Measurements from ENCODE around the gene SYNGAP1.

Gene SYNGAP1

GRCh38 chr6:33434961-33435360, 15.1 kb downstream of the SYNGAP1 start:
- in situ Hi-C loops (cut with HindIII; ENCODE audit: low sequenced_read_pairs): no loop called here

- in situ Hi-C loops (cut with HindIII; ENCODE audit: low sequenced_read_pairs): no loop called here
These were observed 17.8 kb downstream of the SYNGAP1 start for GRCh38 chr6:33437666-33438065.

- in situ Hi-C loops (cut with HindIII; ENCODE audit: low sequenced_read_pairs): no loop called here
These were observed 19.2 kb downstream of the SYNGAP1 start for GRCh38 chr6:33438978-33439594.

GRCh38 chr6:33439956-33440648, 20.2 kb downstream of the SYNGAP1 start:
- in situ Hi-C loops (cut with HindIII; ENCODE audit: low sequenced_read_pairs): no loop called here

- in situ Hi-C loops (cut with HindIII; ENCODE audit: low sequenced_read_pairs): no loop called here
These were observed 20.9 kb downstream of the SYNGAP1 start for GRCh38 chr6:33440649-33441309.

GRCh38 chr6:33441457-33441856, 21.6 kb downstream of the SYNGAP1 start:
- in situ Hi-C loops (cut with HindIII; ENCODE audit: low sequenced_read_pairs): no loop called here

GRCh38 chr6:33442283-33442682, 22.4 kb downstream of the SYNGAP1 start:
- in situ Hi-C loops (cut with HindIII; ENCODE audit: low sequenced_read_pairs): no loop called here

- in situ Hi-C loops (cut with HindIII; ENCODE audit: low sequenced_read_pairs): no loop called here
These were observed 23.2 kb downstream of the SYNGAP1 start for GRCh38 chr6:33443025-33443424.

- in situ Hi-C loops (cut with HindIII; ENCODE audit: low sequenced_read_pairs): no loop called here
These were observed 24.0 kb downstream of the SYNGAP1 start for GRCh38 chr6:33443619-33444504.

GRCh38 chr6:33445119-33445603, 25.3 kb downstream of the SYNGAP1 start:
- in situ Hi-C loops (cut with HindIII; ENCODE audit: low sequenced_read_pairs): no loop called here

- in situ Hi-C loops (cut with HindIII; ENCODE audit: low sequenced_read_pairs): no loop called here
These were observed 26.5 kb downstream of the SYNGAP1 start for GRCh38 chr6:33446356-33446755.

GRCh38 chr6:33450434-33450833, 30.6 kb downstream of the SYNGAP1 start:
- in situ Hi-C loops (cut with HindIII; ENCODE audit: low sequenced_read_pairs): loop anchor here (10.0 kb wide), 1 partner anchor 54 kb away; no protein-coding TSS in a partner anchor

GRCh38 chr6:33451606-33452005, 31.7 kb downstream of the SYNGAP1 start:
- in situ Hi-C loops (cut with HindIII; ENCODE audit: low sequenced_read_pairs): loop anchor here (10.0 kb wide), 1 partner anchor 53 kb away; no protein-coding TSS in a partner anchor

GRCh38 chr6:33452496-33452895, 32.6 kb downstream of the SYNGAP1 start:
- in situ Hi-C loops (cut with HindIII; ENCODE audit: low sequenced_read_pairs): loop anchor here (10.0 kb wide), 1 partner anchor 52 kb away; no protein-coding TSS in a partner anchor

- in situ Hi-C loops (cut with HindIII; ENCODE audit: low sequenced_read_pairs): loop anchor here (10.0 kb wide), 1 partner anchor 51 kb away; no protein-coding TSS in a partner anchor
These were observed 33.6 kb downstream of the SYNGAP1 start for GRCh38 chr6:33453393-33454008.

GRCh38 chr6:33454009-33454946, 34.4 kb downstream of the SYNGAP1 start, which contains the start of gene ZBTB9:
Gene ZBTB9, plus strand, starts transcription at chr6:33454576. Its CDS starts 525 bp downstream, at chr6:33455101.
- in situ Hi-C loops (cut with HindIII; ENCODE audit: low sequenced_read_pairs): loop anchor here (10.0 kb wide), 1 partner anchor 51 kb away; no protein-coding TSS in a partner anchor

GRCh38 chr6:33455051-33455450, 35.2 kb downstream of the SYNGAP1 start:
- in situ Hi-C loops (cut with HindIII; ENCODE audit: low sequenced_read_pairs): loop anchor here (10.0 kb wide), 1 partner anchor 50 kb away; no protein-coding TSS in a partner anchor

- in situ Hi-C loops (cut with HindIII; ENCODE audit: low sequenced_read_pairs): loop anchor here (10.0 kb wide), 1 partner anchor 49 kb away; no protein-coding TSS in a partner anchor
These were observed 36.3 kb downstream of the SYNGAP1 start for GRCh38 chr6:33456156-33456555.

GRCh38 chr6:33458676-33459075, 38.8 kb downstream of the SYNGAP1 start:
- in situ Hi-C loops (cut with HindIII; ENCODE audit: low sequenced_read_pairs): loop anchor here (10.0 kb wide), 1 partner anchor 46 kb away; no protein-coding TSS in a partner anchor

Measured in endothelial cell of hepatic sinusoid (primary cell).